GM18951 (cell line): ENCODE measurements around the gene PAK1IP1.
"Not testable (repeated sequence)": the region's sequence is repeated elsewhere in the genome, so short reads cannot be mapped to it uniquely, and the experiment has no call there.

Experiments
- POLR2A ChIP-seq: IDR thresholded peaks from 4 replicates; pipeline ENCODE4 v1.6.1; 2011; ENCODE audit warnings: mild to moderate bottlenecking; ENCODE audit not compliant: insufficient read length, insufficient read depth; ENCODE audit errors: extremely low read depth
- in situ Hi-C: fragments of 300-500 bp; cut with MboI; formaldehyde crosslinking; loops from one replicate; pipeline ENCODE4 v1.12.0; 2022; ENCODE audit warnings: low sequenced_read_pairs, mixed read lengths, inconsistent platforms; ENCODE audit not compliant: unreplicated experiment

PAK1IP1 gene

GRCh38 chr6:10720265-10720959, 25.6 kb downstream of the PAK1IP1 start:
- peak; percentile 68 for TF ChIP-seq POLR2A
- in situ Hi-C loops, result no loop called here

GRCh38 chr6:10720960-10721849, 26.4 kb downstream of the PAK1IP1 start:
- in situ Hi-C loops, result not testable (repeated sequence)

GRCh38 chr6:10721850-10722569, 27.2 kb downstream of the PAK1IP1 start:
- in situ Hi-C loops, result no loop called here
- no peak for TF ChIP-seq POLR2A

GRCh38 chr6:10722570-10722819, 27.7 kb downstream of the PAK1IP1 start:
- in situ Hi-C loops, result no loop called here
- TF ChIP-seq POLR2A, result no peak

- in situ Hi-C loops, result no loop called here
- peak; percentile 90 for TF ChIP-seq POLR2A
Measured at GRCh38 chr6:10722820-10723566, 28.2 kb downstream of the PAK1IP1 start, which contains the start of gene TMEM14C. TMEM14C (plus strand) TSS chr6:10723070; CDS start chr6:10724614, 1,544 bp downstream.

GRCh38 chr6:10723567-10723881, 28.8 kb downstream of the PAK1IP1 start:
- no peak for TF ChIP-seq POLR2A
- in situ Hi-C loops, result no loop called here

GRCh38 chr6:10725044-10725443, 30.3 kb downstream of the PAK1IP1 start:
- in situ Hi-C loops, result no loop called here
- no peak for TF ChIP-seq POLR2A

- in situ Hi-C loops, result no loop called here
- TF ChIP-seq POLR2A, result no peak
Measured at GRCh38 chr6:10725716-10726115, 30.9 kb downstream of the PAK1IP1 start.

- no peak for TF ChIP-seq POLR2A
- in situ Hi-C loops, result no loop called here
Measured at GRCh38 chr6:10730254-10730653, 35.5 kb downstream of the PAK1IP1 start.

GRCh38 chr6:10733151-10733715, 38.5 kb downstream of the PAK1IP1 start:
- in situ Hi-C loops, result no loop called here
- TF ChIP-seq POLR2A, result no peak

- in situ Hi-C loops, result no loop called here
- TF ChIP-seq POLR2A, result no peak
Measured at GRCh38 chr6:10733863-10734262, 39.1 kb downstream of the PAK1IP1 start.

GRCh38 chr6:10736731-10737130, 42.0 kb downstream of the PAK1IP1 start:
- no peak for TF ChIP-seq POLR2A
- in situ Hi-C loops, result no loop called here

GRCh38 chr6:10740061-10740460, 45.3 kb downstream of the PAK1IP1 start:
- in situ Hi-C loops, result no loop called here
- TF ChIP-seq POLR2A, result no peak

GRCh38 chr6:10741643-10742042, 46.9 kb downstream of the PAK1IP1 start:
- in situ Hi-C loops, result not testable (repeated sequence)
